Neural progenitor cell (in vitro differentiated cells): Measurements from ENCODE around the gene MTIF2. TPM values are rescaled to one million over a fixed set of nuclear protein-coding genes. Genes with fewer than 3 reads are reported as not detected.
"Not testable (repeated sequence)": the region's sequence is repeated elsewhere in the genome, so short reads cannot be mapped to it uniquely, and the experiment has no call there.

Experiments used
- DNase-seq: peaks from one replicate; pipeline ENCODE4 v3.0.0-alpha.2; 2016; ENCODE audit warnings: low spot score
- H2AFZ ChIP-seq: fragments of 200-600 bp; sonication (generic); replicated peaks from 2 replicates; pipeline ENCODE4 v1.6.1; 2016; ENCODE audit warnings: antibody characterized with exemption
- H3F3A ChIP-seq: fragments of 200-600 bp; sonication (generic); 2 replicates; pipeline ENCODE4 v1.6.1; 2016; ENCODE audit warnings: antibody characterized with exemption, low read depth
- H3K27ac ChIP-seq: fragments of 200-600 bp; sonication (generic); 2 replicates; pipeline ENCODE4 v1.5.1; 2016; ENCODE audit warnings: mild to moderate bottlenecking
- H3K27me3 ChIP-seq: fragments of 200-600 bp; sonication (generic); 2 replicates; pipeline ENCODE4 v1.6.1; 2016; ENCODE audit warnings: mild to moderate bottlenecking, moderate library complexity
- H3K36me3 ChIP-seq: fragments of 200-600 bp; sonication (generic); 2 replicates; pipeline ENCODE4 v1.5.1; 2016
- H3K4me1 ChIP-seq: fragments of 200-600 bp; sonication (generic); 2 replicates; pipeline ENCODE4 v1.6.1; 2016; ENCODE audit warnings: mixed run types
- H3K4me2 ChIP-seq: fragments of 200-600 bp; sonication (generic); 2 replicates; pipeline ENCODE4 v1.6.1; 2016
- H3K4me3 ChIP-seq: fragments of 200-600 bp; sonication (generic); 2 replicates; pipeline ENCODE4 v1.5.1; 2016
- H3K79me2 ChIP-seq: fragments of 200-600 bp; sonication (generic); 2 replicates; pipeline ENCODE4 v1.6.1; 2016; ENCODE audit warnings: low read depth
- H3K9ac ChIP-seq: fragments of 200-600 bp; sonication (generic); 2 replicates; pipeline ENCODE4 v1.6.1; 2016
- H3K9me3 ChIP-seq: fragments of 200-600 bp; sonication (generic); 2 replicates; pipeline ENCODE4 v1.5.1; 2016; ENCODE audit warnings: low read depth
- H4K20me1 ChIP-seq: fragments of 200-600 bp; sonication (generic); 2 replicates; pipeline ENCODE4 v1.6.1; 2016; ENCODE audit warnings: low read depth
- H3K27ac Mint-ChIP-seq: 3 replicates; pipeline ENCODE4 v1.8.0; 2021; ENCODE audit warnings: mixed read lengths
- H3K27me3 Mint-ChIP-seq: 2 replicates; pipeline ENCODE4 v1.8.0; 2022; ENCODE audit warnings: low read depth, mild to moderate bottlenecking, inconsistent platforms, moderate library complexity, mixed read lengths; ENCODE audit not compliant: insufficient read depth
- H3K36me3 Mint-ChIP-seq: 3 replicates; pipeline ENCODE4 v1.8.0; 2021; ENCODE audit warnings: mixed read lengths
- H3K4me1 Mint-ChIP-seq: 3 replicates; pipeline ENCODE4 v1.8.0; 2021; ENCODE audit warnings: mixed read lengths
- H3K4me3 Mint-ChIP-seq: 3 replicates; pipeline ENCODE4 v1.8.0; 2021; ENCODE audit warnings: mild to moderate bottlenecking, moderate library complexity, mixed read lengths
- H3K9me3 Mint-ChIP-seq: 3 replicates; pipeline ENCODE4 v1.8.0; 2020; ENCODE audit warnings: mixed read lengths
- CTCF ChIP-seq: fragments of 200-600 bp; sonication (generic); IDR thresholded peaks from 2 replicates; pipeline ENCODE4 v1.5.1; 2017; ENCODE audit warnings: antibody characterized with exemption, mild to moderate bottlenecking
- EZH2 ChIP-seq: fragments of 200-600 bp; sonication (generic); IDR thresholded peaks from 2 replicates; pipeline ENCODE4 v1.6.1; 2017; ENCODE audit warnings: antibody characterized with exemption, mild to moderate bottlenecking, moderate library complexity
- EZH2phosphoT487 ChIP-seq: fragments of 200-600 bp; sonication (generic); IDR thresholded peaks from 2 replicates; pipeline ENCODE4 v1.6.1; 2017; ENCODE audit warnings: antibody characterized with exemption
- total RNA-seq: library from RNA; depleted of rRNA; stranded (reverse); fragments of >200 nt; gene quantifications from 2 replicates; pipeline ENCODE4 v1.2.3, GENCODE V29; 2015; ENCODE audit warnings: low replicate concordance

Gene MTIF2
- total RNA-seq, 1 donor from 2014 or later, result 39.2 TPM

- H3K9me3 Mint-ChIP-seq, result no peaks in the 10 kb centered on the region
- H3K4me1 ChIP-seq, result peaks cover 18% of the 10 kb centered on the region
- H3K4me2 ChIP-seq, result no peak overlapping the region
- no peaks in the 10 kb centered on the region for H4K20me1 ChIP-seq
- H2AFZ ChIP-seq, result no peak overlapping the region
- no peak overlapping the region for H3K4me3 Mint-ChIP-seq
- no peaks in the 10 kb centered on the region for H3K36me3 ChIP-seq
- H3K27ac ChIP-seq, result no peak overlapping the region
- H3K27ac Mint-ChIP-seq, result no peak overlapping the region
- no peak overlapping the region for H3K4me3 ChIP-seq
- DNase-seq, result no peak
- no peaks in the 10 kb centered on the region for H3K79me2 ChIP-seq
- H3K4me1 Mint-ChIP-seq, result peaks cover 13% of the 10 kb centered on the region
- no peaks in the 10 kb centered on the region for H3K9me3 ChIP-seq
- no peak overlapping the region for H3K9ac ChIP-seq
- no peaks in the 10 kb centered on the region for H3K36me3 Mint-ChIP-seq
- H3K27me3 Mint-ChIP-seq, result no peaks in the 10 kb centered on the region
- TF ChIP-seq EZH2phosphoT487 (no peak), EZH2 (no peak), CTCF (no peak)
- peaks cover 20% of the 10 kb centered on the region for H3F3A ChIP-seq
- no peaks in the 10 kb centered on the region for H3K27me3 ChIP-seq
Measured at GRCh38 chr2:55277310-55277709, 8.3 kb upstream of the MTIF2 start.

GRCh38 chr2:55274346-55274745 lies 5.3 kb upstream of the MTIF2 start:
- not testable (repeated sequence) for H3K36me3 ChIP-seq, H3K4me1 ChIP-seq, H3K4me2 ChIP-seq, H4K20me1 ChIP-seq, H3K4me3 Mint-ChIP-seq, H3K9ac ChIP-seq, H3K36me3 Mint-ChIP-seq, H3K27ac ChIP-seq, H3K9me3 Mint-ChIP-seq, H3K27ac Mint-ChIP-seq, DNase-seq, H3F3A ChIP-seq, H3K79me2 ChIP-seq, H3K4me3 ChIP-seq, H3K9me3 ChIP-seq, H3K27me3 ChIP-seq, H2AFZ ChIP-seq, H3K27me3 Mint-ChIP-seq
- peaks cover 15% of the 10 kb centered on the region for H3K4me1 Mint-ChIP-seq

- H4K20me1 ChIP-seq, result no peaks in the 10 kb centered on the region
- Mint-ChIP-seq H3K36me3 (no peaks in the 10 kb centered on the region), H3K4me1 (peaks cover 14% of the 10 kb centered on the region), H3K4me3 (peak overlapping the region; percentile 91), H3K27ac (peak overlapping the region; percentile 73), H3K9me3 (no peaks in the 10 kb centered on the region), H3K27me3 (peaks cover 8% of the 10 kb centered on the region)
- H3K4me3 ChIP-seq, result peak overlapping the region; percentile 94
- no peak for DNase-seq
- no peaks in the 10 kb centered on the region for H3K9me3 ChIP-seq
- H3K36me3 ChIP-seq, result peaks cover 3% of the 10 kb centered on the region
- TF ChIP-seq CTCF (no peak), EZH2phosphoT487 (no peak), EZH2 (no peak)
- H3K9ac ChIP-seq, result no peak overlapping the region
- no peaks in the 10 kb centered on the region for H3K27me3 ChIP-seq
- H3K4me1 ChIP-seq, result peaks cover 5% of the 10 kb centered on the region
- peak overlapping the region; percentile 99 for H2AFZ ChIP-seq
- H3K27ac ChIP-seq, result no peak overlapping the region
- H3K4me2 ChIP-seq, result peak overlapping the region; percentile 93
- peaks cover 15% of the 10 kb centered on the region for H3F3A ChIP-seq
- peaks cover 13% of the 10 kb centered on the region for H3K79me2 ChIP-seq
Measured at GRCh38 chr2:55269645-55269990, 587 bp upstream of the MTIF2 start.

- H3K4me1 Mint-ChIP-seq, result peaks cover 14% of the 10 kb centered on the region
- H3K4me1 ChIP-seq, result peaks cover 5% of the 10 kb centered on the region
- peak overlapping the region; percentile 94 for H3K4me3 ChIP-seq
- H3K27me3 Mint-ChIP-seq, result peaks cover 8% of the 10 kb centered on the region
- peak overlapping the region; percentile 64 for H3K27ac ChIP-seq
- peaks cover 3% of the 10 kb centered on the region for H3K36me3 ChIP-seq
- no peaks in the 10 kb centered on the region for H3K9me3 Mint-ChIP-seq
- H3K4me2 ChIP-seq, result peak overlapping the region; percentile 93
- H4K20me1 ChIP-seq, result no peaks in the 10 kb centered on the region
- peak overlapping the region; percentile 85 for H3K9ac ChIP-seq
- H3K27me3 ChIP-seq, result no peaks in the 10 kb centered on the region
- H2AFZ ChIP-seq, result peak overlapping the region; percentile 99
- H3K9me3 ChIP-seq, result no peaks in the 10 kb centered on the region
- H3F3A ChIP-seq, result peaks cover 15% of the 10 kb centered on the region
- TF ChIP-seq EZH2, result no peak
- no peak for TF ChIP-seq EZH2phosphoT487
- TF ChIP-seq CTCF, result no peak
- peak overlapping the region; percentile 91 for H3K4me3 Mint-ChIP-seq
- peak overlapping the region; percentile 73 for H3K27ac Mint-ChIP-seq
- peaks cover 13% of the 10 kb centered on the region for H3K79me2 ChIP-seq
- H3K36me3 Mint-ChIP-seq, result peaks cover 2% of the 10 kb centered on the region
- DNase-seq, result peak; percentile 12
Measured at GRCh38 chr2:55268288-55268906, 634 bp downstream of the MTIF2 start.

- not testable (repeated sequence) for H3K79me2 ChIP-seq, H3K27me3 ChIP-seq, H3K9ac ChIP-seq, H3K4me1 Mint-ChIP-seq, H3K27ac Mint-ChIP-seq, H3K27ac ChIP-seq, H3K27me3 Mint-ChIP-seq, H3K36me3 ChIP-seq, DNase-seq, H3K9me3 Mint-ChIP-seq, H3K4me2 ChIP-seq, H3K4me3 ChIP-seq, H3F3A ChIP-seq, H2AFZ ChIP-seq, H3K36me3 Mint-ChIP-seq, H3K9me3 ChIP-seq, H3K4me1 ChIP-seq, H4K20me1 ChIP-seq, H3K4me3 Mint-ChIP-seq
Measured at GRCh38 chr2:55259586-55259985, 9.4 kb downstream of the MTIF2 start.
